ENCODE measurements around the gene BTNL9.

DNA sequence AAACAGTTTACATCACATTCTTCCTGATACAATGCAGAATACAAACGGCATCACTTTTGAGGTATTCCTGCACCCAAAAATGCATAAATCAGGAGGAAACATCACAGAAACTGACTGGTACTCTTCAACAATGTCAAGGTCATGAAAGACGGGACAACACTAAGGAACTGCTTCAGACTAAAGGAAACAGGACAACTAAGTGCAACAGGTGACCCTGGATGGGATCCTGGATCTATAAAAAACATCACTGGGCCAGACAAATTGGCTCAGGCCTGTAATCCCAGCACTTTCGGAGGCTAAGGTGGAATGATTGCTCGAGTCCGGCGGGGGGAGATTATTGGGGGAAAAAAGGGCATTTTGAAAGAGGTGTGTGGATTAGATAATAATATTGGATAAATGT, 22.6 kb downstream of the BTNL9 start:
- TF ChIP-seq, protein P1, sequence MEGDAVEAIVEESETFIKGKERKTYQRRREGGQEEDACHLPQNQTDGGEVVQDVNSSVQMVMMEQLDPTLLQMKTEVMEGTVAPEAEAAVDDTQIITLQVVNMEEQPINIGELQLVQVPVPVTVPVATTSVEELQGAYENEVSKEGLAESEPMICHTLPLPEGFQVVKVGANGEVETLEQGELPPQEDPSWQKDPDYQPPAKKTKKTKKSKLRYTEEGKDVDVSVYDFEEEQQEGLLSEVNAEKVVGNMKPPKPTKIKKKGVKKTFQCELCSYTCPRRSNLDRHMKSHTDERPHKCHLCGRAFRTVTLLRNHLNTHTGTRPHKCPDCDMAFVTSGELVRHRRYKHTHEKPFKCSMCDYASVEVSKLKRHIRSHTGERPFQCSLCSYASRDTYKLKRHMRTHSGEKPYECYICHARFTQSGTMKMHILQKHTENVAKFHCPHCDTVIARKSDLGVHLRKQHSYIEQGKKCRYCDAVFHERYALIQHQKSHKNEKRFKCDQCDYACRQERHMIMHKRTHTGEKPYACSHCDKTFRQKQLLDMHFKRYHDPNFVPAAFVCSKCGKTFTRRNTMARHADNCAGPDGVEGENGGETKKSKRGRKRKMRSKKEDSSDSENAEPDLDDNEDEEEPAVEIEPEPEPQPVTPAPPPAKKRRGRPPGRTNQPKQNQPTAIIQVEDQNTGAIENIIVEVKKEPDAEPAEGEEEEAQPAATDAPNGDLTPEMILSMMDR (IDR thresholded peaks at IDR 0.05; ENCODE audit: poor library complexity), result no peak
- TF ChIP-seq EZH2 (IDR thresholded peaks at IDR 0.05; ENCODE audit: borderline replicate concordance) (no peak), EZH2phosphoT487 (IDR thresholded peaks at IDR 0.05; ENCODE audit: low read depth, severe bottlenecking, unreplicated experiment) (no peak)

All from hepatocyte (in vitro differentiated cells).